Prostate gland (tissue), 1 donor: ENCODE measurements around the gene PLEKHJ1.

ENCODE experiments used
- POLR2A ChIP-seq: fragments of 450-650 bp; IDR thresholded peaks from one replicate; pipeline ENCODE4 v1.6.1; 2016; ENCODE audit warnings: antibody characterized with exemption, mild to moderate bottlenecking
- POLR2AphosphoS5 ChIP-seq: sonication (generic); formaldehyde crosslinking; IDR thresholded peaks from one replicate; pipeline ENCODE4 v1.6.1; 2017; ENCODE audit warnings: antibody characterized with exemption

- TF ChIP-seq POLR2A, result no peak
- no peak for TF ChIP-seq POLR2AphosphoS5
Measured at GRCh38 chr19:2199861-2200623, 36.1 kb downstream of the PLEKHJ1 start.
